Thoracic aorta (tissue), 2 donors: ENCODE measurements around the gene ATF6. TPM values are rescaled to one million over a fixed set of nuclear protein-coding genes. Genes with fewer than 3 reads are reported as not detected.

Experiments
- ATAC-seq: fragments of 150-250 bp; one replicate; pipeline ENCODE4 v1.8.0; 2017; ENCODE audit warnings: low read depth; ENCODE audit not compliant: insufficient number of reproducible peaks, low FRiP score
- DNase-seq: peaks from one replicate; pipeline ENCODE4 v3.0.0-alpha.2; 2020; ENCODE audit warnings: low spot score
- H3K27ac ChIP-seq, 2 donors: fragments of 200-600 bp; sonication (generic); 1 replicate in 1 of 2; 2 replicates in 1 of 2; pipeline ENCODE4 v1.5.1; 2016; ENCODE audit warnings: mild to moderate bottlenecking in 2 of 2, moderate library complexity in 2 of 2
- H3K27me3 ChIP-seq: fragments of 200-600 bp; sonication (generic); replicated peaks from 2 replicates; pipeline ENCODE4 v1.6.0; 2016; ENCODE audit warnings: mild to moderate bottlenecking; ENCODE audit not compliant: insufficient read depth
- H3K36me3 ChIP-seq: fragments of 200-600 bp; sonication (generic); one replicate; pipeline ENCODE4 v1.5.1; 2016
- H3K4me1 ChIP-seq, 2 donors: fragments of 200-600 bp; sonication (generic); 1 replicate in 1 of 2; 2 replicates in 1 of 2; pipeline versions ENCODE4 v1.5.1 to v1.6.0; 2016; ENCODE audit warnings: low read depth in 2 of 2, mild to moderate bottlenecking in 1 of 2; ENCODE audit not compliant: control insufficient read depth in 1 of 2
- H3K4me3 ChIP-seq: fragments of 200-600 bp; sonication (generic); 2 replicates; pipeline ENCODE4 v1.5.1; 2016; ENCODE audit warnings: mild to moderate bottlenecking
- H3K9me3 ChIP-seq: fragments of 200-600 bp; sonication (generic); 2 replicates; pipeline ENCODE4 v1.5.1; 2016
- CTCF ChIP-seq: fragments of 200-600 bp; sonication (generic); IDR thresholded peaks from one replicate; pipeline ENCODE4 v1.5.1; 2019; ENCODE audit warnings: antibody characterized with exemption
- total RNA-seq, 2 donors: library from RNA; depleted of rRNA; stranded (reverse); fragments of >200 nt; gene quantifications; one replicate each; pipeline versions ENCODE4 v1.1.0 to v1.2.3, GENCODE V29; 2016

Gene ATF6
- total RNA-seq, 2 donors from 2014 or later = 26.9 to 37.6 TPM

GRCh38 chr1:161913482-161914140 is 147.5 kb downstream of the ATF6 start:
- peaks cover 8 to 27% of the 10 kb centered on the region in 2 donors for H3K4me1 ChIP-seq
- ATAC-seq (no peak), DNase-seq (no peak)
- H3K27me3 ChIP-seq = no peaks in the 10 kb centered on the region
- H3K36me3 ChIP-seq = no peaks in the 10 kb centered on the region
- H3K27ac ChIP-seq = no peak overlapping the region
- TF ChIP-seq CTCF = no peak
- H3K4me3 ChIP-seq = no peak overlapping the region
- no peaks in the 10 kb centered on the region for H3K9me3 ChIP-seq

GRCh38 chr1:161914595-161914994 is 148.5 kb downstream of the ATF6 start:
- Histone ChIP-seq H3K9me3 (no peaks in the 10 kb centered on the region), H3K27me3 (no peaks in the 10 kb centered on the region), H3K4me1 (peaks cover 8 to 20% of the 10 kb centered on the region in 2 donors), H3K4me3 (no peak overlapping the region), H3K27ac (no peak overlapping the region), H3K36me3 (no peaks in the 10 kb centered on the region)
- DNase-seq = no peak
- ATAC-seq = no peak
- no peak for TF ChIP-seq CTCF

GRCh38 chr1:161915051-161915503 is 149.0 kb downstream of the ATF6 start:
- Histone ChIP-seq H3K4me1 (peaks cover 7 to 17% of the 10 kb centered on the region in 2 donors), H3K9me3 (no peaks in the 10 kb centered on the region), H3K27me3 (no peaks in the 10 kb centered on the region), H3K36me3 (no peaks in the 10 kb centered on the region), H3K27ac (no peak overlapping the region), H3K4me3 (no peak overlapping the region)
- DNase-seq (no peak), ATAC-seq (no peak)
- TF ChIP-seq CTCF = no peak

- no peak for DNase-seq
- Histone ChIP-seq H3K4me1 (peaks cover 0 to 8% of the 10 kb centered on the region in 2 donors), H3K27ac (no peak overlapping the region), H3K4me3 (no peak overlapping the region), H3K9me3 (no peaks in the 10 kb centered on the region), H3K36me3 (no peaks in the 10 kb centered on the region), H3K27me3 (no peaks in the 10 kb centered on the region)
- ATAC-seq = no peak
- TF ChIP-seq CTCF = no peak
Measured at GRCh38 chr1:161915978-161916377, 149.9 kb downstream of the ATF6 start.

- Histone ChIP-seq H3K27me3 (no peaks in the 10 kb centered on the region), H3K4me3 (no peak overlapping the region), H3K27ac (no peak overlapping the region), H3K36me3 (no peaks in the 10 kb centered on the region), H3K9me3 (no peaks in the 10 kb centered on the region), H3K4me1 (no peaks in the 10 kb centered on the region)
- no peak for DNase-seq
- TF ChIP-seq CTCF = no peak
- ATAC-seq = no peak
Measured at GRCh38 chr1:161919229-161919628, 153.1 kb downstream of the ATF6 start.
